ENCODE measurements around the gene DNAJC13. TPM values are rescaled to one million over a fixed set of nuclear protein-coding genes. Genes with fewer than 3 reads are reported as not detected.

Gene DNAJC13
- total and polyA plus RNA-seq, 2 donors (not counting 1 experiment from before 2014, with no cell fraction given) = 9.7 to 51.1 TPM

GRCh38 chr3:132556508-132557159, 139.3 kb downstream of the DNAJC13 start:
- Mint-ChIP-seq H3K4me3 (no peak overlapping the region), H3K27me3 (no peaks in the 10 kb centered on the region), H3K27ac (no peak overlapping the region), H3K9me3 (ENCODE audit: insufficient read depth) (no peaks in the 10 kb centered on the region), H3K4me1 (no peaks in the 10 kb centered on the region)
- Histone ChIP-seq H4K20me1 (ENCODE audit: control insufficient read depth, insufficient read depth, low read length, poor library complexity, severe bottlenecking) (no peaks in the 10 kb centered on the region), H3K27me3 (replicated peaks in 1 of 4; ENCODE audit: control extremely low read depth in 1 of 4, control insufficient read depth in 3 of 4, insufficient read depth in 4 of 4, low read length in 3 of 4) (no peaks in the 10 kb centered on the region), H3K9ac (ENCODE audit: low read length) (no peak overlapping the region), H3K4me1 (ENCODE audit: control insufficient read depth in 2 of 2, insufficient read depth in 2 of 2, low read length in 2 of 2) (no peaks in the 10 kb centered on the region), H2AFZ (ENCODE audit: insufficient read depth, low read depth, low read length, poor library complexity, severe bottlenecking) (no peak overlapping the region), H3K36me3 (replicated peaks in 1 of 2; ENCODE audit: control extremely low read depth in 1 of 2, control insufficient read depth in 1 of 2, extremely low read depth in 1 of 2, insufficient read depth in 2 of 2, low read length in 1 of 2) (peaks cover 2 to 3% of the 10 kb centered on the region in 2 experiments), H3K9me3 (ENCODE audit: control extremely low read depth in 1 of 3, control insufficient read depth in 2 of 3, insufficient read depth in 1 of 3, low read length in 2 of 3) (no peaks in the 10 kb centered on the region), H3K79me2 (ENCODE audit: control insufficient read depth, insufficient read depth, low read length) (no peaks in the 10 kb centered on the region), H3K27ac (ENCODE audit: low read length in 2 of 2) (no peak overlapping the region), H3K4me2 (replicated peaks; ENCODE audit: low read depth, low read length, poor library complexity, severe bottlenecking) (no peak overlapping the region), H3K4me3 (ENCODE audit: control extremely low read depth in 1 of 5, extremely low read depth in 1 of 5, insufficient read depth in 1 of 5, low read depth in 2 of 5, low read length in 4 of 5) (no peak overlapping the region)
- CTCF ChIA-PET = interaction anchor here (0.9 kb wide), 1 partner anchor 10 kb away, joined by 5 read pairs; no protein-coding TSS in a partner anchor
- ATAC-seq (ENCODE audit: low read depth) (no peak), DNase-seq (no peak)
- POLR2A ChIA-PET = no interaction called here
- intact Hi-C loops (cut with micrococcal nuclease) = no loop called here
- TF ChIP-seq CTCF (IDR thresholded peaks at IDR 0.05) (no peak), EZH2 (IDR thresholded peaks at IDR 0.05; ENCODE audit: borderline replicate concordance, insufficient read depth, low read depth, low read length, poor library complexity, severe bottlenecking) (no peak)
- 98% methylated on average over 6 of the region's 8 CpGs for WGBS (ENCODE audit: insufficient coverage)

GRCh38 chr3:132561003-132561402, 143.7 kb downstream of the DNAJC13 start:
- H3K9ac ChIP-seq (ENCODE audit: low read length) = no peak overlapping the region
- peaks cover 12% of the 10 kb centered on the region for H3K4me1 Mint-ChIP-seq

More at GRCh38 chr3:132561003-132561402, 143.7 kb downstream of the DNAJC13 start:
- CTCF ChIA-PET = no interaction called here
- no CpG with 5 or more reads among the region's 4 CpGs for WGBS (ENCODE audit: insufficient coverage)
- intact Hi-C loops (cut with micrococcal nuclease) = no loop called here
- Mint-ChIP-seq H3K27ac (no peak overlapping the region), H3K4me3 (no peak overlapping the region), H3K27me3 (no peaks in the 10 kb centered on the region), H3K9me3 (ENCODE audit: insufficient read depth) (peaks cover 4% of the 10 kb centered on the region)
- Histone ChIP-seq H3K27ac (ENCODE audit: low read length in 2 of 2) (no peak overlapping the region), H4K20me1 (ENCODE audit: control insufficient read depth, insufficient read depth, low read length, poor library complexity, severe bottlenecking) (no peaks in the 10 kb centered on the region), H3K36me3 (replicated peaks in 1 of 2; ENCODE audit: control extremely low read depth in 1 of 2, control insufficient read depth in 1 of 2, extremely low read depth in 1 of 2, insufficient read depth in 2 of 2, low read length in 1 of 2) (peaks cover 2 to 6% of the 10 kb centered on the region in 2 experiments), H3K9me3 (ENCODE audit: control extremely low read depth in 1 of 3, control insufficient read depth in 2 of 3, insufficient read depth in 1 of 3, low read length in 2 of 3) (peaks cover 0 to 4% (median 2%) of the 10 kb centered on the region in 3 donors), H3K79me2 (ENCODE audit: control insufficient read depth, insufficient read depth, low read length) (no peaks in the 10 kb centered on the region), H3K4me1 (ENCODE audit: control insufficient read depth in 2 of 2, insufficient read depth in 2 of 2, low read length in 2 of 2) (peaks cover 0 to 11% of the 10 kb centered on the region in 2 donors), H3K4me3 (ENCODE audit: control extremely low read depth in 1 of 5, extremely low read depth in 1 of 5, insufficient read depth in 1 of 5, low read depth in 2 of 5, low read length in 4 of 5) (no peak overlapping the region), H3K27me3 (replicated peaks in 1 of 4; ENCODE audit: control extremely low read depth in 1 of 4, control insufficient read depth in 3 of 4, insufficient read depth in 4 of 4, low read length in 3 of 4) (no peaks in the 10 kb centered on the region), H2AFZ (ENCODE audit: insufficient read depth, low read depth, low read length, poor library complexity, severe bottlenecking) (no peak overlapping the region), H3K4me2 (replicated peaks; ENCODE audit: low read depth, low read length, poor library complexity, severe bottlenecking) (no peak overlapping the region)
- DNase-seq (no peak), ATAC-seq (ENCODE audit: low read depth) (no peak)
- POLR2A ChIA-PET = no interaction called here
- TF ChIP-seq EZH2 (IDR thresholded peaks at IDR 0.05; ENCODE audit: borderline replicate concordance, insufficient read depth, low read depth, low read length, poor library complexity, severe bottlenecking) (no peak), CTCF (IDR thresholded peaks at IDR 0.05) (no peak)
